Endothelial cell of umbilical vein (primary cell): ENCODE results near the gene HOOK2.
"Not testable (repeated sequence)": the region's sequence is repeated elsewhere in the genome, so short reads cannot be mapped to it uniquely, and the experiment has no call there.

ENCODE experiments used
- POLR2A ChIP-seq: IDR thresholded peaks from 2 replicates; pipeline ENCODE4 v1.6.1; 2012; ENCODE audit warnings: low read depth, mild to moderate bottlenecking, control low read depth, low read length
- TF ChIP-seq, protein P1 (sequence below), 2 donors: IDR thresholded peaks; 1 replicate in 1 of 2; 2 replicates in 1 of 2; pipeline ENCODE4 v1.5.1; 2011; ENCODE audit warnings: low read length in 2 of 2, mild to moderate bottlenecking in 2 of 2, moderate library complexity in 2 of 2, control low read depth in 1 of 2, inconsistent platforms in 1 of 2, low read depth in 1 of 2; ENCODE audit not compliant: insufficient read depth in 1 of 2; ENCODE audit errors: extremely low read depth in 1 of 2
- TF ChIP-seq, protein P2 (sequence below): IDR thresholded peaks from 2 replicates; pipeline ENCODE4 v1.6.1; 2011; ENCODE audit not compliant: insufficient read depth, insufficient read length

DNA sequence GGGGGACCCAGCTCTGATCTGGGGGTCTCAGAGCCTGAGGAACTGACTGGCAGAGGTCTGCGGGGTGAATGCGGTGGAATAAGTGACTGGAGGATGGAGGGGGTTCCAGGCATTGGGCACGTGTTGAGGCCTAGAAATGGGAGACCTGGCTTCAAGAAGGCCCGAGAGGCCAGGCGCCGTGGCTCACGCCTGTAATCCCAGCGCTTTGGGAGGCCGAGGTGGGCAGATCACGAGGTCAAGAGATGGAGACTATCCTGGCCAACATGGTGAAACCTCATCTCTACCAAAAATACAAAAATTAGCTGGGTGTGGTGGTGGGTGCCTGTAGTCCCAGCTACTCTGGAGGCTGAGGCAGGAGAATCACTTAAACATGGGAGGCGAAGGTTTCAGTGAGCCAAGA lies 42.5 kb upstream of the HOOK2 start:
- TF ChIP-seq, protein P1, sequence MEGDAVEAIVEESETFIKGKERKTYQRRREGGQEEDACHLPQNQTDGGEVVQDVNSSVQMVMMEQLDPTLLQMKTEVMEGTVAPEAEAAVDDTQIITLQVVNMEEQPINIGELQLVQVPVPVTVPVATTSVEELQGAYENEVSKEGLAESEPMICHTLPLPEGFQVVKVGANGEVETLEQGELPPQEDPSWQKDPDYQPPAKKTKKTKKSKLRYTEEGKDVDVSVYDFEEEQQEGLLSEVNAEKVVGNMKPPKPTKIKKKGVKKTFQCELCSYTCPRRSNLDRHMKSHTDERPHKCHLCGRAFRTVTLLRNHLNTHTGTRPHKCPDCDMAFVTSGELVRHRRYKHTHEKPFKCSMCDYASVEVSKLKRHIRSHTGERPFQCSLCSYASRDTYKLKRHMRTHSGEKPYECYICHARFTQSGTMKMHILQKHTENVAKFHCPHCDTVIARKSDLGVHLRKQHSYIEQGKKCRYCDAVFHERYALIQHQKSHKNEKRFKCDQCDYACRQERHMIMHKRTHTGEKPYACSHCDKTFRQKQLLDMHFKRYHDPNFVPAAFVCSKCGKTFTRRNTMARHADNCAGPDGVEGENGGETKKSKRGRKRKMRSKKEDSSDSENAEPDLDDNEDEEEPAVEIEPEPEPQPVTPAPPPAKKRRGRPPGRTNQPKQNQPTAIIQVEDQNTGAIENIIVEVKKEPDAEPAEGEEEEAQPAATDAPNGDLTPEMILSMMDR (IDR thresholded peaks at IDR 0.05; ENCODE audit: extremely low read depth in 1 of 2, insufficient read depth in 1 of 2, low read depth in 1 of 2, low read length in 2 of 2): not testable (repeated sequence)
- not testable (repeated sequence) for TF ChIP-seq POLR2A
- TF ChIP-seq, protein P2, sequence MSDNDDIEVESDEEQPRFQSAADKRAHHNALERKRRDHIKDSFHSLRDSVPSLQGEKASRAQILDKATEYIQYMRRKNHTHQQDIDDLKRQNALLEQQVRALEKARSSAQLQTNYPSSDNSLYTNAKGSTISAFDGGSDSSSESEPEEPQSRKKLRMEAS: not testable (repeated sequence)
